ENCODE data around the gene NPLOC4.
"Not testable (repeated sequence)": the region's sequence is repeated elsewhere in the genome, so short reads cannot be mapped to it uniquely, and the experiment has no call there.

NPLOC4 gene

DNA sequence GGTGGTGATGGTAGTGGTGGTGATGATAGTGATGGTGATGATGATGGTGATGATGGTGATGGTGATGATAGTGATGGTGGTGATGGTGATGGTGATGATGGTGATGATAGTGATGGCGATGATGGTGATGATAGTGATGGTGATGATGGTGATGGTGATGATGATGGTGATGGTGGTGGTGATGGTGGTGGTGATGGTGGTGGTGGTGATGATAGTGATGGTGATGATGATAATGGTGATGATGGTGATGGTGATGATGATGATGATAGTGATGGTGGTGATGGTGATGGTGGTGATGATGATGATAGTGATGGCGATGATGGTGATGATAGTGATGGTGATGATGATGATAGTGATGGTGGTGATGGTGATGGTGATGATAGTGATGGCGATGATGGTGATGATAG, 104.9 kb downstream of the NPLOC4 start:
- not testable (repeated sequence) for DNase-seq

DNA sequence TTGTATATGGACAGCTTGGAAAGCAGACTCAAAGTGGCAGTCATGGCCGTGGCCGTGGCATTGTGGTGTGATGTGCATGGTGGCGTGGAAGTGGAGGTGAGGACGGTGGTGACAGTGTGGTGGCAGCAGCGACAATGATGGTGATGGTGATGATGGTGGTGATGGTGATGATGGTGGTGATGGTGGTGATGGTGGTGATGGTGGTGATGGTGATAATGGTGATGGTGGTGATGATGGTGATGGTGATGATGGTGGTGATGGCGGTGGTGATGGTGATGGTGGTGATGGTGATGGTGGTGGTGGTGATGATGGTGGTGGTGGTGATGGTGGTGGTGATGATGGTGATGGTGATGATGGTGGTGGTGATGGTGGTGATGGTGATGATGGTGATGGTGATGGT, 105.9 kb downstream of the NPLOC4 start:
- DNase-seq: not testable (repeated sequence)

DNA sequence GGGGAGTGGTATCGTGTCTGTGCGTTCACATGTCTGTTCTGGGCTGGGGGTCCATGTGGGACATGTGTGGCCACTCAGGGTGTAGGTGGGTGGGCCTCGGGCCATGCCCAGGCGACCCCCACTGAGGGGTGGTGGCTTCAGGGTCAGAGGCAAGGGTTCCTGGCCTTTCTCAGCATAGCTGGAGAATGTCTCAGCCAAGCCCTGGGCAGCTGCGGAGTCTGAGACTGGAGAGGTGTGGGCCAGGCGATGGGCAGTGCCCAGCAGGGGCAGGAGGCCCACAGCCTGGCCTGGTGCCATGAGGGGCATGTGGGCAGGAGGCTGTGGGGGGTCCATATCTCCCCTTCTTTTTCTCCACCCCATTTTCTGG, 107.5 kb downstream of the NPLOC4 start:
- no peak for DNase-seq

DNA sequence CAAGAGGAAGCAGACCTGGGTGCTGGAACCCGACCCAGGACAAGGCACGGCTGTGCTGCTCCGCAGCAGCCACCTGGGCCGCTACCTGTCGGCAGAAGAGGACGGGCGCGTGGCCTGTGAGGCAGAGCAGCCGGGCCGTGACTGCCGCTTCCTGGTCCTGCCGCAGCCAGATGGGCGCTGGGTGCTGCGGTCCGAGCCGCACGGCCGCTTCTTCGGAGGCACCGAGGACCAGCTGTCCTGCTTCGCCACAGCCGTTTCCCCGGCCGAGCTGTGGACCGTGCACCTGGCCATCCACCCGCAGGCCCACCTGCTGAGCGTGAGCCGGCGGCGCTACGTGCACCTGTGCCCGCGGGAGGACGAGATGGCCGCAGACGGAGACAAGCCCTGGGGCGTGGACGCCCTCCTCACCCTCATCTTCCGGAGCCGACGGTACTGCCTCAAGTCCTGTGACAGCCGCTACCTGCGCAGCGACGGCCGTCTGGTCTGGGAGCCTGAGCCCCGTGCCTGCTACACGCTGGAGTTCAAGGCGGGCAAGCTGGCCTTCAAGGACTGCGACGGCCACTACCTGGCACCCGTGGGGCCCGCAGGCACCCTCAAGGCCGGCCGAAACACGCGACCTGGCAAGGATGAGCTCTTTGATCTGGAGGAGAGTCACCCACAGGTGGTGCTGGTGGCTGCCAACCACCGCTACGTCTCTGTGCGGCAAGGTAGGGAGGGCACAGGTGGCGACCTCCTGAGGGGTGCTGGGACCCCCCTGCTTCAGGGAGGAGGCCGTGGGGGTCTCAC, 108.1 kb downstream of the NPLOC4 start:
- DNase-seq: no peak

DNA sequence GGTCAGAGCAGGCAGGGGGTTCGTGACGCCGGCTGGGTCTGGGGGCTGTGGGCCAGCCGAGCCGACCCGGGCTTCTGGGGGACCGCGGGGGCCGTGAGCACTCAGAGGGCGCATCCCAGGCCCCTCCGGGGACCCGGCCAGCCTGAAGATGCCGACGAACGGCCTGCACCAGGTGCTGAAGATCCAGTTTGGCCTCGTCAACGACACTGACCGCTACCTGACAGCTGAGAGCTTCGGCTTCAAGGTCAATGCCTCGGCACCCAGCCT, 108.6 kb downstream of the NPLOC4 start:
- DNase-seq: no peak

DNA sequence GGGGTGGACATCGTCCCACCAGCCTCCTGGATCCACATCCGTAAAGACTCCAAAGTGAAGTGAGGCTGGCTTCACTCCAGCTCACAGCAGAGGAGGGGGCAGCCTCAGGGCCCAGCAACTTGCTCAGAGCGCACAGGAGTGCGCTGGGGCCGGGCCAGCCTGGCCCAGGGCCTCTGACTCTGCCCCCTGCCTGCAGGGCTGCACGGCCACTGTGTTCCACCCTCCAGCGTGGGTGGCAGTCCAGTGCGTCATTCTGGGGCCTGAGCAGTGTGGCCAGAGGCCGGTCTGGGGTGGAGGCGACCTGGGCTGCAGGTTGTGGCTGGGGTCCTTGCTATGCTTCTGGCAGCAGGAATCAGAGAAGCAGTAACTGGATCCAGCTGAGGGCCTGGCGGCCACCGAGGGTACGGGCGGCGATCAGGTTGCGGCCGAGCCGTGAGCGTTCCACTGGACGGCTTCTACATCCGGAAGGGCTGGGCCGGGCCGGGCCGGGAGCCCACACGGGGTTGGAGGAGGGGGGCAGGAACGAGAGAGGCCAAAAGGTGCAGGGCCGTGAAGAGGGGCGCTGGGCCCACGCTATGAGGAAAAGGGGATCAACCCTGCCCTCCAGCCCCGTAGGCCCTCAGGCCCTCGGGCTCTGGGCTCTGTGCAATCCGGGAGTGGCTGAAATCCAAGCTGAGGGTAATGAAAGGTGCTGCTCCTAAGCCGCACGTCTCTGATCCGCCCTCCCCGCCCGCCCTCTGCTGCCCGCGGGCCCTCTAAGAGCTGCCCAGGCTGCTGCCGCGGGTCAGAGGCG, 109.1 kb downstream of the NPLOC4 start, which contains the start of gene FSCN2:
TSS of gene FSCN2 (plus strand) at position 787 of the 793 bp plus-strand sequence. CDS start 155 bp downstream, outside the sequence.
- DNase-seq: no peak

DNA sequence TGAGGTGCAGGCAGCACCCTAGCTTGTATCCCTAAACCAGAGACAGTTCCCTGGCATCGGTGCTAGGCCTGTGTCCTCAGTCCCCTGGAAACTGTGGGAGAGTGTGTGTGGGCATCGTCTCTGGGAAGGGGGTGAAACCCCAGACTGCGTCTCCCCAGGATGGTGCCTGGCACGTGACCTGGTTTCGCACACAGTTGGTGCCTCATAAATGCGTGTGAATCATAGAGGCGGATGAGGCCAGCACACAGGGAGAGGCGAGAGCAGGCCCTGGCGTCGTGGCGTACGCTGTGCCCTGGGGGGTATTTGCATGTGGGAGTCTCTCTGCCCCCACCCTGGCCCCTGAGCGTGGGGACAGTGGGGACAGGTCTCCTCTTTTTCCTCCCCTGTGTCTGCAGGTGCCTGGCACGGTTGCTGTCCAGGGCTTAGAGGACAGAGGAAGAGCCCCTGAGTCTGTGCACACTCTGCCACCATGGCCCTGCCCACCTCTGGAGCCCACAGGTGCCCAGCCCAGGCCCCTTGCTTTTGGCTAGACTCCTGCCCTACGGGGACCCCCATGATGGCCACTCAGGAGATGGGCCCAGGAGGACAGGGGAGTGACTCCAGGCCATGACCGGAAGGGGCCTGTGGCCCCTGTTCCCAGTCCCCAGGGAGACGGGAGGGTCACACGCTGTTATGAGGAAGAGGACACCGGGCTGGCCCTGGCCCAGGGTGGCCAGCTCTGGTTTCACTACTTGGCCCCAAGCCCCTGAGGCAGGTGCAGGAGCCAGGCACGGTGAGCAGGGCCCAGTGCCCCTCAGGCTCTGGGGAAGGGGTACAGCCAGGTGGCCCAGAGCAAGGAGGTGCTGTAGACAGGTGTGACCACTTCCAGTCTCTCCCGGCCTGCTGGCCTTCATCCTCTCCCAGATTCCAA, 110.0 kb downstream of the NPLOC4 start:
- DNase-seq: no peak

DNA sequence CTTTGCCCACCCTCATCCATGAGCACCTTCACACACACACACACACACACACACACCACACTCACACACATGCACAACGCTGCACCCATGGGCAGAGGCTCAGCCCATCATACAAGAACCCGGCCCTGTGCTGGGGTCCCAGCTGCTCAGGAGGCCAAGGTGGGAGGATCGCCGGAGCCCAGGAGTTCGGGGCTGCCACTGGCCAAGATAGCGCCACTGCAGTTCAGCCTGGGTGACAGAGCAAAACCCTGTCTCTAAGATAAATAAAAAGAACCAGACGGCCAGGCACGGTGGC, 112.1 kb downstream of the NPLOC4 start:
- DNase-seq: no peak

DNA sequence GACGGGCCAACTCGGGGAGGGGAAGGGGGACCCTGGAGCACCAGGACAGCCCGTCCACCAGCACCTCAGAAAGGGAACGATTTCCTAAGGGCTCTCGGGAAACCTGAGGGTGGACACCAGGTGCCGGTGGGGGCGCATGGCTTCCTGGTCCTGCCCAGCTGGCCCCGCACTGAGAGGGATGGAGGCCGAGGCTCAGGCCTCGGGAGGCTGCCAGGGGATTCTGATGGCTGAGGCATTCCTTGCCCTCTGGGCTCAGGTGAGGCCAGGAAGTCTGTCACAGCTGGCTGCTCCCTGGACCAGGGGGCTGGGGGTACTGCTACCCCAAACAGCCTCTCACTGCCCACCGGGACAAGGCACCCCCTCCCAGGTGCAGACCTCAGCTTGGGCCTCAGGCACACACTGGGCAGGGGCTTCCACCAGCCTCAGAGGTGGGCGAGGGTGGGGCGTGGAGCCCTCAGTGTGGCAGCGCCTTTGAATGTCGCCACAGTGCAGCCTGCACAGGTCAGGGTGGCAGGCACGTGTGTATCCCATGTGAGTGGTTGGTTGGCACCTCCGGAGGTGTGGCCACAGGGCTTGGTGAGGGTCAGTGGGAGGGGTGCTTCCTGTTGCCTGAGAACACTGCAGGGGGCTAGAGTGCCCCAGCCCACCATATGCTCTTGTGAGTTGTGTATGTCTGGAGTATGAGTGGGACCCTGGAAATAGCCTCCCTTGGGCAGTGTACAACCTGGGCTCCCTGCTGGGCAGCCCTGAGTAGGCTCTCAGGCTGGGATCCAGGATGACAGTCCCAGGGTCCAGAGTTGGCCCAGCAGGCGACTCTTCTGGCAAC, 112.7 kb downstream of the NPLOC4 start:
- DNase-seq: no peak

DNA sequence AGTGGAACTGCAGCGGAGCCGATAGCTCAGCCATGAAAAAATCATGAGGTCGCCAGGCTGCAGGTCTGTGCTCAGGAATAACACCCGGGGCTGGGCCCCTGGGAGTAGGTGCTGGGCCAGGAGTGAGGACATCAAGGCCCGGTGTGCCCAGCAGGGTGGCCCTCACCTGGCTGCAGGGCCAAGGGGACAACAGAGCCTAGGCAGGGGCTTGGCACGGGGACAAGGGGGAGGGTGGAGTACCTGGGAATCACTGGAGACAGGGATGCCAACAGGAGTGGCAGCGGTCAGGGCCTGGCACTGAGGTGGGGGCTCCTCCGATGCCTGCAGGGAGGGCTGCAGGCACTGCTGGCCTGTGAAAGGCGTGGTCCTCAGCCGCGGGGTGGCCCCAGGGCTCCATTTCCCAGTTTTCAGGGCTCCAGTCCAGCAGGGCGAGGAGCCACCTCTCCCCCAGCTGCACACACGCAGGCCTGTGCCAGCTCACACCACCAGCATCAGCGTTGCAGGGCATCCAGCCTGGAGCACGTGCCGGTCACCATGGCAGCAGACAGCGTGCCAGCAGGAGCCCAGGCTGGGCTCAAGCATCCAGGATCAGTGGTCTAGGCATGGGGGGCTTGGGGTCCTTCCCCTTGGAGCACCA, 113.4 kb downstream of the NPLOC4 start:
- peak; percentile 19 for DNase-seq

DNA sequence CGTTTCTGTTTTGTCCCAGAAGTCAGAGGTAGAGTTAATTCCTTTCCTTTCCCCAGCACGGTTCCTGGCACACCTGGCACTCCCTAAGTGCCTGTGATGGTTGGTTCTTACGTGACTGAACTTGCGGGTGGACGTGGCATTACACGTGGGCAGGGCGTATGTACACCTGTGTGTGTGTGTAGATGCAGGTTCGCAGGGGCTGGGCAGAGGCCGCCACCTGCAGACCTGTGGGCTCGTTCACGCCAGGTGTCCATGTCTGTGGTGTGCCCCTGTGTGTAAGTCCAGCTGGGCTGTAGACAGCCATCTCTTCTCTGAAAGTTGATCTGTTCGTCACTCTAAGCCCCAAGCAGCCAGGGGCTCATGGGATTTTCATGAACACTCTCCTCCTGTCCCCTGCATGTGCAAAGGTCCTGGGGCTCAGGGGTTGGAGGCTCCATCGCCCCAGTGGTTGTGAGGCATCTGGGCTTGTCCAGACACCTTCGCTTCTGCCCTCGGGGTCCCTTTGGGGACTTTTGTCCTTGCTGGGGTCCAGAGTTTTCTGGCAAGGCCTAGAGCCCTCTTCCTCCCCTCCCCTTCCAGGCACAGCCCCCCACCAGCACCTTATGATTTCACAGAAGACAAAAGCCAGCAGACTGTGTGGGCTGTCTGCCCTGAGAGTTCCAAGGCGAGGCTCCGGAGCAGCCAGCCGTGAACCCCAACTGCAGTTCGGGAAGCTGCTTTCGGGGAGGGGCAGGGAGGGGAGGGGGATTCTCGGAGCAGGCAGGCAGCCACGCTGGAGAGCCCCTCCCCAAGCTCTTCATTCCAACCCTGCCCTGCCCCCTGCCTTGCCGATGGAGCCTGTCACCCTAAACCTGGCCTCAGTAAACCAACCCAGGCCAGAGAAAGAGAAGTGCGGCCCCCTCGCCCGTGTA, 114.2 kb downstream of the NPLOC4 start:
- no peak for DNase-seq

DNA sequence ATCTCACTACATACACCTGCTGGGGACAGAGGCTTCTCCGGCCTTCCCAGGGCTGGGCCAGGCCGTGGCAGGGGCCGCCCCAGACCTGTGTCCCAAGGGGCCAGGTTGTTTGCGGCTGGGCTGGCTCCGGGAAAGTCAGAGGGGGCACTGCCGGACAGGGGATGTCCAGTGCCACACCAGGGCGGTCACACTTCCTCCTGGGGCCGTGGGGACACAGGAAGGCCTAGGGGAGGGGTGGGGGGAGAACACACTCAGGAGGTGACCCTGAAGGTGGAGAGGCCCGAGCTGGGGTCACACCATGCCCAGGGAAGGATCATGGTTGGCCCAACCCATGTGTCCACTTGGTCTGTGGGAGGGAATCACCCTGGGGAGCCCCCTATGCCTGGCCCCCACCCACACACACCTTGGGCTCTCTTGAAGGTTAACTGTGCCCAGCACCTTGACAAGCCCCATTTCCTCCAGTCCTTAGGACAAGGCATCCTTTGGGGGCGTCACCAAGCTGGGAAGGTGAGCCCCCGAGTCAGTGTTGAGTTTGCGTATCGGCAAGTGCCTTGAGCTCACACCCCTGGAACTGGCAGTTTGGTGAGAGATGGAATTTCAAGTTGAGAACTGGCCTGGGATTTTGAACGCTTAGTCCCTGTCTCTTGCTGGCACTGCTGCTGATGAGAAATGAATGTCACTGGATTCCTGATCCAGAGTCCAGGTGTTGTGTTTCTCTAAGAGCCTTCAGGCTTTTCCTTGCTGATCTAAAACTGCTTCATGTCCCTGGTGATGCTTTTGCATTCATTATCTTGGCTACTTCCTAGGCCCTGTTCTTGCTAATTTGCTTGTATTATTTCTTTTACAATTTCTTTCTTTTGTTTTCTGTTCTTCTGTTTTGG, 116.7 kb downstream of the NPLOC4 start:
- no peak for DNase-seq

DNA sequence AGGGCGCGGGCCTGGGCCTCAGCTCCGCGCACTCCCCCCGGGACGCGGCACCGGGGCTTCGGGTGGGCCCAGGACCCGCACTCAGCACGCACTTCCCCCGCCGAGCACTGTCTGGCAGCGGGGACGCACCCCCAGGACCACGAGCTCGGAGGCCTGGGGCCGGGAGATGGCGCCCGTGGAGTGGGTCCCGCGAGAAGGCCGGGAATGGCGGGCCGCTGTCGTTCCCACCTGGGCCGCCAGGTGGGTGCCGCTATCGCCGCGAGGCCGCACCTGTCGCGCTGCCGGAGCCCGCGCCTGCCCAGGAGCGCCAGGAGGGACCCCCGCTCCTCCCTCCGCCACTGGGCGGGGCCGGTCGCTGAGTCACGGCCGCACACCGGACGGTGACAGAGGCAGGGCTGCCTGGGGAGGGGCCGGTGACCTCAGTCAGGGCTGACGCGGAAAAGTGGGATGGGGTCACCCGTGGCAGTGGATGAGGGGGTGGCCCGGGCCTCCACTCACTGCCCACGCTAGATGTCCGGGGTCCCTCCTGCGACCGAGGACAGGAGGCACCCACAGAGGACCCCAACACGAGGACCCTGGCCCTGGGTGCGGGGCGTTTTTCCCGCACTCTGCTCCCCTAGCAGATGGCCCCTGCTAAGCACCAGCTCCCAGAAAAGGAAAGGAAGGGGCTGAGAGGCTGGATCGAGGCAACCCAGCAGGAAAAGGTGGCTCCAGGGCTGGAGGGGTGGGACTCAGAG, 117.5 kb downstream of the NPLOC4 start:
- DNase-seq: peak; percentile 31

DNA sequence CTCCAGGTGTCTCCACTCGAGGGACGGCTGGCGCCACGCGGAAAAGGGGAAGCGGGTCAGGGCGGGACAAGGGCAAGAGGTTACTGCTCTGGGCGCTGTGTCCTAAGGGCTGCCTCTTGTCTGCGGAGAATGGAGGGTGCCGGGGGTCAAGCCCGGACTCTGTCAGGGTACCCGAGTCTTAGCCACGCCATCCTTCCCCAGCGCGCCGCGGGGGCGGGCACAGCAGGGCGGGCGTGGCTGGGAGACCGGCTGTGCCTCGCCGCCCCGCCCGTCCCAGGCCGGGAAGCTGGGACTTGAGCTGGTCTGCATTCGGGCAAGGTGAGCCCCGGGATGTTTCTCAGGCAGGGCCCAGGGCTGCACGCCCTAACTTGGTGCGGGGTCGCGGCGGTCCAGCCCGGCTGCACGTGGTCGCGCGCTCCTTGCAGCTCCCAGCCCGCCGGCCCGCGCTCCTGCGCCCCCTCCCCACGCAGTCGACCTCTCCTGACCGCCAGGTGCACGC, 118.1 kb downstream of the NPLOC4 start:
- peak; percentile 29 for DNase-seq

DNA sequence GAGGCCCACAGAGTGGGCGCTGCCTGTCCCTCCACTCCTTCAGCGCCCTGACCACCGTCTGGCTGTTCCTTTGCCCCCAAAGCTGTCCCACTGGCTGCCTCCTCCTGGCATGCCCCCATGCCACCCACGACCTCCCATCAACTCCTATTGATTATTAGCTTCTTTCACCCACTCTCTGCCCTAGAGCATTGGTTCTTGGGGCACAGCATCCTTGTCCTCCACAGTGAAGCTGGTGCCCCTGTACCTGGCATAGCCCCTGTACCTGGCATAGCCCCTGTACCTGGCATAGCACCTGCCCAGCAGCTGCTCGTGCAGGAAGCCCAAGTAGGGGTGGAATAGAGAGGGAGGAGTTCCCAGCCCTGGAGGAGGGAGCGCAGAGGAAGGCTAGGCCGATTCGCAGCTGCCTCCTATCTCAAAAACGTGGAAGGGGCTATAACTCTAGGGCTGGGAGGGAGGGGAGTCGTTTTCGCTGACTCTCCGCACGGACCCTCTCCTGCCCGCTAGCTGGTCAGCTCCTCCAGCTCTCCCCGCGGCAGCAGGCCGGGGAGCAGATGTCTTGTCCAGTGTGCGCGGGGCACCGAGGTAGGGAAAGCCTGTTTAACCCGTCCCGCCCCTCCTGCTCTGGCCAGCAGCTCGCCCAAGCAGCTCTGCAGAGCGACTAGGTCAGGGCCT, 118.7 kb downstream of the NPLOC4 start:
- DNase-seq: no peak

DNA sequence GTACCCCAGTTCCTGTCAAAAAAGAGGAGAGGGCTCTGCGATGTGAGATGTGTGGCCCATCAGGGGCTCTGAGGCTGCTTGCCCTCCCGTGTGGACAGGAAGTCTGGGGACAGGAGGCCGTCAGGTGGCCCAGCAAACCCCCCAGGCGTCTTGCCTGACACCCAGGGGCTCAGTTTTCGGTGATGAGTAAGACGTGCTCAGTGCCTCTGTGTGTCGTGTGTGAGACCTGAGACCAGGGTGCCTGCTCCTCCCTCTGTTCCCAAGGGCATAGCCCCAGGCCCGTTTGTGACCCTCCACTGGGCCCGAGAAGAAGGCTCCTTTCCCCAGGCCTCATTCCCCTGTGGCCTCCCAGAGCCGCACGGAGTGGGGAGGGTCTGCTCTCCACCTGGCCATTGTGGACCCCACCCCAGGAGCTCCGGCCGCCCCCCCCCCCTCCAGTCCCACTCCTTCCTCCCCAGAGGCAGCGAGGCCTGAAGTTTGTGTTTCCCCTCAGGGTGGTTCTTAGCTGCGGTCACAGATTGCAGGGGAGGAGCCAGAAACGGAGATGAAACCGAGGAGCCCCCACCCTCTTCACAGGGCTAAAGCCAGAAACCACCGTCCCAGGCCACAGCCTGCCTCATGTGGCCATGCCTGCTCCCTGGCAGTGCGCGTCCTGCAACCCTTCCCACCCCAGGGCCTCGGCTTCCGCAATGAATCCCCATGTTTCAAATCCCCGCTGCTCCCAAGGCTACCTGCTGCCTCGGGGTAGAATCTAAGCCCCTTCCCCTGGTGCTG, 119.4 kb downstream of the NPLOC4 start:
- no peak for DNase-seq

DNA sequence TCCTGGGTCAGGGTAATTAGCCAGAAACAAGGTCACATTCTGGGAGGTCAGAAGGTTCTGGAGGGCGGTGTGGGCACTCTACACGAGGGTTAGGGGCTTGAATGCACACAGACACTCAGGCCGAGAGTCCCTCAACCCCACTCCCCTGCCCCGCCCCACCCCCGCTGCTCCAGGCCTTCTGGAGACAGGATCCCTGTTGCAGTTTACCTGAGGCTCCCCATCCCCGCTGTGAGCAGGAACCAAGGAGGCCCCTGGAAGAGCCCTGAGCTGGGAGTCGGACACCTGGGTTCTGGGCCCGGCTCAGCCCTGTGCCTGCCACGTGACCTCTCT, 119.9 kb downstream of the NPLOC4 start:
- DNase-seq: no peak

DNA sequence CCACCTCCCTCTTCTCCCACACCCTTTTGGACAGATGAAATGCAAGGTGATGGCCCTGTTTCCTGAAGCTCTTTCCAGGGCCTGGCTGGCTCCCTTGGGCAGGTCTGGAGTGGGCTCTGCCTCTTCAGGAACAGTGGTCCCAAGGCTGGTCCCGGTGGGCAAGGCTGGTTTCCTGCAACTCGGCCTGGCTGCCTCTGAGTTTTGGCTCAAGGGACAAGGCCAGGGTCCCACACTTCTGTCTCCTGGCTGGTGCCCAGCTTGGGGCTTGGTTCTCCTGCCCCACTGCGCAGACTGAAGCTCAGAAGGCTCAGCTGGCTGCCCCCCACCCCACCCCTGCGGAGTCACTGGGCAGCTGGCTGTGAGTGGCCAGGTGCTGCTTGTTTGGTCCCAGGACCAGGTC, 120.5 kb downstream of the NPLOC4 start:
- no peak for DNase-seq
